CD4-positive, alpha-beta T cell treated with Interleukin-1 beta for 1 hour (primary cell): ENCODE data around the gene PRSS33.

Experiments
- DNase-seq, 2 donors: peaks; one replicate each; pipeline ENCODE4 v3.0.0-alpha.2; 2020 to 2022

PRSS33 gene

DNA sequence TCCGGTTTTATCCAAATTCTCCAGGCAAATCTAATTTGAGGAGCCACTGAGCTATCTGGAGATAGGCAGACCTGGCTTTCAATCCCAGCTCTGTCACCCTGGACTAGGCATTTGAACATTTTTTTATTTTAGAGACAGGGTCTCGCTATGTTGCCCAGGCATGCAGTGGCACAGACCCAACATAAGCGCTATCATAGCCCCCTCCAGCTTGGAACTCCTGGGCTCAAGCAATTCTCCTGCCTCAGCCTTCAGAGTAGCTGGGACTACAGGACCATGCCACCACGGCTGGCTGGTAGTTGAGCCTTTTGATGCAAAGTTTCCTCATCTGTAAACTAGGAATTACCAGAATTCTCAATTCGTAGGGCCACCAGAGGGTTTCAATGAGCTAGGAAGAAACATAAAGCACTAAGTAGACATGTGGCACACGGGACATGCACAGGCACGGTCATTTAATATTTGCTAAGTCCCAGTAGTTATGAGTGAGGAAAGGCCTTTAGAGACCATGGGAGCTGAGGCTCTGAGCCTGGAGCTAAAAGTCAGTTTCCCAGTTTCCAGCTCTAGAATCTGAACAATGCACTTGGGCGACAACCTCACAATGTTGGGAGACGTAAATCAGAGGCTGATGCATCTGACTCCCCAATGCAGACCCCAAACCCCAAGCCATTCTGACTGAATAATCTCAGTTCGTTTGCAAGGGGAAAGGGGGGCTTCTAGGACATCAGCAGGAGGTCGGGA, 11.4 kb downstream of the PRSS33 start:
- DNase-seq = no peak

- DNase-seq = no peak
Observed at GRCh38 chr16:2775131-2775716, 12.1 kb downstream of the PRSS33 start.

DNA sequence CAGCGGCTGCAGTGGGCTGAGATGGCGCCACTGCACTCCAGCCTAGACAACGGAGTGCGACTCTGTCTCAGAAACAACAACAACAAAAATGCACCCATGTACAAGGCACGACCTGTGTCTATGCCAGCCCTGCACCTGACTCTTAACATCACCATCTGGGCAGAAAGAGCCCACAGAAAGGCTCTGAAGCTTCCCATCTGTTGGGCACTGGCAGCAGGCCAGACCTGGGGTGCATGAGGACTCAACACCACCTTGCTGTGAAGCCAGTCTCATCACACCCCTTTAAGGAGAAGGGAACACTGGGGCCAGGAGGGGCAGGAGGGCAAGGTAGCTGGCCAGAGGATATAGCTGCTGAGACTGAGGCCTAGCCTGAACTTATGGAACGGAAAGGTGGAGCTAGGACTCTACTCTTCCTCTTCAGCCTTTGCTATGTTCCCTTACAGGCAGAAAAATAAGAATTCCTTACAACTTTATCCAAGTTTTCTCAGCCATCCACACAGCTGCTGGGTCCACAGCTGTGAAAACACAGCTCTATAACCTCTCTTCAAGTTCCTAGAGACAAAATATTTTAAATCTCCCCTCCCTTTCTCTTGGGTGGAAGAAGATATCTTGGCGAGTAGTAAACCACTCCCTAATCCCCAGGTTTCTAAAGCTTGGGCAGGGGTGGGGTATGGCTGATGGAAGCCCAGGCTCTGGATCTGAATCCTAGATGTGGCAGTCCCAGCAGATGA, 13.0 kb downstream of the PRSS33 start:
- DNase-seq = no peak

DNA sequence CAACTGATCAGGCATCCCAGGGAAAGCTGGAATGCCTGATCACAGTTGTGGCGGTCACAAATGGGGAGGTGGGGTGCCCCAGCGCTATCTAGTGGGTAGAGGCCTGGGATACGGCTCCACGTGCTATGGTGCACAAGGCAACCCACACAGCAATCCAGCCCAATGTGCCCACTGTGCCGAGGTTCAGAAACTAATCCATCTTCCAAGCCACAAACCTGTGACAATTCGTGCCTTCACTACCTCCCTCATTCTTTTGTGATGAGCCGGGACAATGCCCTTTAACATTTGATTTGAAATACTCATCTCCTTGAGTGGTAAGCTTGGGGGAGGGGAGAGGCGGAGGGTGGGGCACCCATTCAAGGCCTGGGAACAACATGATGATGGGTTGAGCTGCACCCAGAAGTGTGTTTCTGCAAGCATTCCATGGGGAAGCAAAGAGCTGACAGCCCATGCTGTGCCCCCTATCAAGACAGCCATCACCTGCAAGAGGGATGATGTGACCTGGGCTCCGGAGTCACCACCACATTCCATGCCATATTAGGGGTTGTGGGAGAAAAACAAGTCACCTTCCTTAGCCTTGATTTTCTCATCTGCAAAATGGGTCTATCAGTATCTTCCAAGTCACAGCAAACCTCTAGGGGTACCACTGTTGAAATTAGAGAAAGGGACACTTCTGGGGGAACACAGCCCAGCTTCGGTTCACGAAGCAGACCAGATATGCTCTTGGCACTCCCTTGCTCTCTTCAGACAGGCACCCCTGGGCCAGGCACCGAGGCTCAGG, 14.0 kb downstream of the PRSS33 start:
- no peak for DNase-seq

DNA sequence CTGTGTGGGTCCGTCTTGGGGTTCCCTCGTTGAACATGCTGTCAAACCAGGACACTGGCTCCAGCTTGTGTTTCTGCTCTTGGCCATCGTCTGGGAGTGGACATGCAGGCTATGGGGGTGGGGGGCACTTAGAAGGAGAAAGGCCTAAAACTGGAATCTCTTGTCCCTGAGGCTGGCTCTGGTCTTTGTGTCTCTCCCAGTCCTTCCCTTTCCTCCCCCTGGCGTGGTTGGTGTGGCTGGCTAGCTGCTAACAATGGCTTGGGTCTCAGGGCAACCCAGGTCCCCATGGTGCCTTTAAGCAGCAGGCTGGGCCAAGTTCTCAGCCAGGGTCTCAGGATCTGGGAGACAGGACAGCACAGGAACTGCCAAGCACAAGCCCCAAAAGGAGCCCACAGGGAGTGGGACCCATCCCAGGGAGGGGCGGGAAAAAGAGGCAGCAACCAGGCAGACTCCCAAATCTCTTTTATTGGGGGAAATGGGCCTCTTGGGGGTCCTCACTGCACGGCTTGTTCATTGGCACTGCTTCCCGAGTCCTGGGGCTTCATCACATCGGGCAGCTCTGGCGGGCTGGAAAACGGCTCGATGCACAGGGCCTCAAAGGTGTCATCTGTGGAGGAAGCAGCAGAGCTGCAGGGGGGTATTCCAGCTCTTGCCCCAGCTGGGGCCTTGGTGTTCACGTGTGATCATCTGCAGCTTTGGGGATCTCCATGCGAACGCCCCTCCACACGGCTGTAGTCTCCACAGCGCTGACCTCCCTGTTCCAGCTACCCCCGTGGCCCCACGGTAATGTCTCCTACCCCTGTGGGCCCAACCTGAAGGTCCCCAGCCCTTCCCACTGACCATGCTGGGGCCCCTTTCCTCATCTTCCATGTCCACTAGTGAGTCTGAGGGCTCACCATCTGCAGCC, 15.6 kb downstream of the PRSS33 start:
- no peak for DNase-seq

- DNase-seq = peak in 1 of 2 donors; percentile 32
Observed at GRCh38 chr16:2770057-2770951, 17.1 kb downstream of the PRSS33 start.

DNA sequence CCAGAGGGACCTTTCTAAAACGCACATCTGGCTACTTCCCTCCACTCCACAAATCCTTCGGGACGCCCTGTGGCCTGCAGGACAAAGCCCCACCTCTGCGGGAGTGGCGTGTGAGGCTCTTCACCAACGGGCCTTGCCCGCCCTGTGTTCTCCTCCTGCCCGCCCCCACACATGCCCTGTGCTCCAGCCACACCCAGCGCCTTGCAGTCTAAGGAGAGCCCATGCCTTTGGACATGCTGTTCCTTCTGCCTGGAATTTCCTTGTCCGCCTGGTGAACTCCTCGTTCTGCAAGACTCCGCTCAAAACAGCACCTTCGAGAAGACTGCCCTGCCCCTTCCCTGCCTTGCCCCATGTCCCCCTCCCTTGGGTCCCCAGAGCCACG, 17.7 kb downstream of the PRSS33 start:
- DNase-seq = no peak

- no peak for DNase-seq
Observed at GRCh38 chr16:2769100-2769529, 18.2 kb downstream of the PRSS33 start.

GRCh38 chr16:2768403-2769089, 18.8 kb downstream of the PRSS33 start:
- DNase-seq = no peak

- DNase-seq = no peak
Observed at GRCh38 chr16:2767891-2768290, 19.5 kb downstream of the PRSS33 start.

DNA sequence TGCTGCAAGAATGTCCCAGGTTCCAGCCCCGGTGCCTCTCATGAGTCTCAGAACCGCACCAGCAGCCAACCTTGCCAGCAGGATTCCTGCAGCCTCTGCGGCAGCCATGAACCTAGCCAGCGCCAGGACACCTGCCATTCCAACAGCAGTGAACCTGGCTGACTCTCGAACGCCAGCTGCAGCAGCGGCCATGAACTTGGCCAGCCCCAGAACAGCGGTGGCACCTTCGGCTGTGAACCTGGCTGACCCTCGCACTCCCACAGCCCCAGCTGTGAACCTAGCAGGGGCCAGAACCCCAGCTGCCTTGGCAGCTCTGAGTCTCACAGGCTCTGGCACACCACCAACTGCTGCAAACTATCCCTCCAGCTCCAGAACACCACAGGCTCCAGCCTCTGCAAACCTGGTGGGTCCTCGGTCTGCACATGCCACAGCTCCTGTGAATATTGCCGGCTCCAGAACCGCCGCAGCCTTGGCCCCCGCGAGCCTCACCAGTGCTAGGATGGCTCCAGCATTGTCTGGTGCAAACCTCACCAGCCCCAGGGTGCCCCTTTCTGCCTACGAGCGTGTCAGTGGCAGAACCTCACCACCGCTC, 20.1 kb downstream of the PRSS33 start:
- no peak for DNase-seq

DNA sequence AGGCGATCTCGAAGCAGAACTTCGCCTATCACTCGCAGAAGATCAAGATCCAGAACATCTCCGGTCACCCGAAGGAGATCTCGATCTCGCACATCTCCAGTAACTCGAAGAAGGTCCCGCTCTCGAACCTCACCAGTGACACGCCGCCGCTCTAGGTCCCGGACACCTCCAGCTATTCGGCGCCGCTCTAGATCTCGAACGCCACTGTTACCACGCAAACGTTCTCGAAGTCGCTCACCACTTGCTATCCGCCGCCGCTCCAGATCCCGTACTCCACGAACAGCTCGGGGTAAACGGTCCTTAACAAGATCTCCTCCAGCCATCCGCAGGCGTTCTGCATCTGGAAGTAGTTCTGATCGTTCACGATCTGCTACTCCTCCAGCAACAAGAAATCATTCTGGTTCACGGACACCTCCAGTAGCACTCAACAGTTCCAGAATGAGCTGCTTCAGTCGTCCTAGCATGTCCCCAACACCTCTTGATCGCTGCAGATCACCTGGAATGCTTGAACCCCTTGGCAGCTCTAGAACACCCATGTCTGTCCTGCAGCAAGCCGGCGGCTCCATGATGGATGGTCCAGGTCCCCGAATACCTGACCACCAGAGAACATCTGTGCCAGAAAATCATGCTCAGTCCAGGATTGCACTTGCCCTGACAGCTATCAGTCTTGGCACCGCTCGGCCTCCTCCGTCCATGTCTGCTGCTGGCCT, 20.8 kb downstream of the PRSS33 start:
- DNase-seq = no peak

GRCh38 chr16:2765462-2766404, 21.6 kb downstream of the PRSS33 start:
- DNase-seq = no peak

DNA sequence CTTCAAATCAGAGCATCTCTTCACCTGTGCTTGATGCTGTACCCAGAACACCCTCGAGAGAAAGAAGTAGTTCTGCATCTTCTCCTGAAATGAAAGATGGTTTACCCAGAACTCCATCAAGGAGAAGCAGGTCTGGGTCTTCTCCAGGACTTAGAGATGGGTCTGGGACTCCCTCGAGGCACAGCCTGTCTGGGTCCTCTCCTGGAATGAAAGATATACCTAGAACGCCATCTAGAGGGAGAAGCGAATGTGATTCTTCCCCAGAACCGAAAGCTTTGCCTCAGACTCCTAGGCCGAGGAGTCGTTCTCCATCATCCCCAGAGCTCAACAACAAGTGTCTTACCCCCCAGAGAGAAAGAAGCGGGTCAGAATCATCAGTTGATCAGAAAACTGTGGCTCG, 22.6 kb downstream of the PRSS33 start:
- DNase-seq = no peak

GRCh38 chr16:2763173-2763572, 24.2 kb downstream of the PRSS33 start:
- DNase-seq = no peak

- DNase-seq = no peak
Observed at GRCh38 chr16:2762711-2763110, 24.6 kb downstream of the PRSS33 start.

DNA sequence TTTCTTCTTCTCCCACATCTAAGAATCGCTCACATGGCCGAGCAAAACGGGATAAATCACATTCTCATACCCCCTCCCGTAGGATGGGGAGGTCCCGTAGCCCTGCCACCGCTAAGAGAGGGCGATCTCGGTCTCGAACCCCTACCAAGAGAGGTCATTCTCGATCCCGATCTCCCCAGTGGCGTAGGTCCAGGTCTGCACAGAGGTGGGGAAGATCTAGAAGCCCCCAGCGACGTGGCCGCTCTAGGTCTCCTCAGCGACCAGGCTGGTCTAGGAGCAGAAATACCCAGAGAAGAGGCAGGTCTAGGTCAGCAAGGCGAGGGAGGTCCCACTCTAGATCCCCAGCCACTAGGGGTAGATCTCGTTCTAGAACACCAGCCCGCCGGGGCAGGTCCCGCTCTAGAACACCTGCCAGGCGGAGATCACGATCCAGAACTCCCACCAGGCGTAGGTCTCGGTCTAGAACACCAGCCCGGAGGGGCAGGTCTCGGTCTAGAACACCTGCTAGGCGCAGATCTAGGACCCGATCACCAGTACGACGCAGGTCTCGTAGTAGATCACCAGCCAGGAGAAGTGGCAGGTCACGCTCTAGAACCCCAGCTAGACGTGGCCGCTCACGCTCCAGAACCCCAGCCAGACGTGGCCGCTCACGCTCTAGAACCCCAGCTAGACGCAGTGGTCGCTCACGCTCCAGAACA, 25.3 kb downstream of the PRSS33 start:
- DNase-seq = no peak

- DNase-seq = no peak
Observed at GRCh38 chr16:2761472-2761871, 25.9 kb downstream of the PRSS33 start.
